K562 (cell line): ENCODE data around the gene TRABD2B. TPM values are rescaled to one million over a fixed set of nuclear protein-coding genes. Genes with fewer than 3 reads are reported as not detected.

Source experiments
- ATAC-seq: fragments of 200-7000 bp; cut with Tn5 transposase; 3 replicates; pipeline ENCODE4 v1.9.1; 2020; ENCODE audit warnings: moderate library complexity
- BruUV-seq: library from RNA; stranded (reverse); fragments of 400-500 nt; replicated peaks from 2 replicates; lab custom pipeline; 2021; lab: Mats Ljungman, UMichigan
- CTCF ChIA-PET: fragments of 300-600 bp; formaldehyde crosslinking; extraction: SDS; loops from one replicate; lab custom pipeline; 2021; ENCODE audit warnings: low intra/inter-chr PET ratio; lab: Yijun Ruan, JAX
- POLR2A ChIA-PET: fragments of 300-600, 350-650 bp; sonication (Branson Sonifier 250); formaldehyde crosslinking; extraction: SDS; loops from one replicate; lab custom pipeline; 2021; ENCODE audit warnings: antibody characterized with exemption, inconsistent platforms; lab: Yijun Ruan, JAX
- DNase-seq, 4 experiments: peaks; one replicate each; pipeline versions ENCODE4 v3.0.0 to v3.0.0-alpha.2; 2011 to 2018; ENCODE audit warnings: low spot score in 3 of 4, mixed read lengths in 3 of 4; ENCODE audit errors: extremely low read depth in 1 of 4
- FAIRE-seq: peaks from 2 replicates; lab custom pipeline; 2011; peaks lifted over from hg19 to GRCh38; lab: Jason Lieb, UNC
- H2AFZ ChIP-seq: 2 replicates; pipeline ENCODE4 v1.6.0; 2011; ENCODE audit warnings: low read depth, low read length, control low read depth, inconsistent platforms
- H3K27ac ChIP-seq: fragments of 200-600 bp; 3 replicates; pipeline ENCODE4 v1.8.0; 2011; ENCODE audit warnings: low read depth, mild to moderate bottlenecking, control low read depth, inconsistent platforms, low read length, moderate library complexity, mixed read lengths; ENCODE audit errors: extremely low read depth
- H3K27me3 ChIP-seq, 2 experiments: fragments of 300-600 bp in 1 of 2; 2 replicates in 1 of 2; 3 replicates in 1 of 2; pipeline versions ENCODE4 v1.6.0 to v1.8.0; 2011; ENCODE audit warnings: inconsistent platforms in 2 of 2, low read length in 2 of 2, mild to moderate bottlenecking in 1 of 2, mixed read lengths in 1 of 2, moderate library complexity in 1 of 2; ENCODE audit not compliant: control insufficient read depth in 2 of 2, insufficient read depth in 2 of 2
- H3K36me3 ChIP-seq: fragments of 300-600 bp; 3 replicates; pipeline ENCODE4 v1.8.0; 2011; ENCODE audit warnings: mild to moderate bottlenecking, low read length, inconsistent platforms; ENCODE audit not compliant: control insufficient read depth, insufficient read depth
- H3K4me1 ChIP-seq, 2 experiments: fragments of 200-600 bp in 1 of 2; replicated peaks in 1 of 2; 2 replicates in 1 of 2; 3 replicates in 1 of 2; pipeline versions ENCODE4 v1.5.1 to v1.8.0; 2011; ENCODE audit warnings: inconsistent platforms in 2 of 2, low read length in 2 of 2, mild to moderate bottlenecking in 1 of 2, mixed read lengths in 1 of 2, moderate library complexity in 1 of 2; ENCODE audit not compliant: control insufficient read depth in 2 of 2, insufficient read depth in 2 of 2
- H3K4me2 ChIP-seq: 2 replicates; pipeline ENCODE4 v1.6.1; 2011; ENCODE audit warnings: low read length, control low read depth, inconsistent platforms, mixed read lengths; ENCODE audit not compliant: insufficient read depth
- H3K4me3 ChIP-seq: fragments of 200-600 bp; sonication (generic), shearing (Covaris generic); 2 replicates; pipeline ENCODE4 v1.5.1; 2016; ENCODE audit warnings: control low read depth, inconsistent platforms
- H3K79me2 ChIP-seq: fragments of 200-600 bp; 3 replicates; pipeline ENCODE4 v1.8.0; 2011; ENCODE audit warnings: low read length, inconsistent platforms; ENCODE audit not compliant: control insufficient read depth, insufficient read depth
- H3K9ac ChIP-seq, 2 experiments: 2 replicates each; pipeline versions ENCODE4 v1.6.0 to v1.6.1; 2011; ENCODE audit warnings: low read depth in 2 of 2, low read length in 2 of 2, control low read depth in 1 of 2, inconsistent platforms in 1 of 2, mild to moderate bottlenecking in 1 of 2, mixed read lengths in 1 of 2; ENCODE audit not compliant: insufficient read depth in 1 of 2
- H3K9me1 ChIP-seq: one replicate; pipeline ENCODE4 v1.6.0; 2011; ENCODE audit warnings: inconsistent platforms, mild to moderate bottlenecking, low read length, moderate library complexity; ENCODE audit not compliant: control insufficient read depth, insufficient read depth
- H3K9me3 ChIP-seq: replicated peaks from 2 replicates; pipeline ENCODE4 v1.5.1; 2011; ENCODE audit warnings: low read depth, low read length, inconsistent platforms; ENCODE audit not compliant: control insufficient read depth, insufficient read depth
- H4K20me1 ChIP-seq: replicated peaks from 2 replicates; pipeline ENCODE4 v1.6.1; 2011; ENCODE audit warnings: low read length, inconsistent platforms, mixed read lengths; ENCODE audit not compliant: control insufficient read depth, insufficient read depth
- BMI1 ChIP-seq: fragments of 150-350 bp; IDR thresholded peaks from 2 replicates; pipeline ENCODE4 v1.6.1; 2014; ENCODE audit warnings: low read length
- BRD4 ChIP-seq: fragments of 200-600 bp; sonication (generic); IDR thresholded peaks from 2 replicates; pipeline ENCODE4 v1.6.1; 2017; ENCODE audit warnings: inconsistent platforms
- CBFB ChIP-seq: sonication (generic); formaldehyde crosslinking; IDR thresholded peaks from 2 replicates; pipeline ENCODE4 v1.4.0; 2020; ENCODE audit warnings: mild to moderate bottlenecking, missing genetic modification reagents
- FOXJ2 ChIP-seq: fragments of 200-800 bp; sonication (Bioruptor generic); IDR thresholded peaks from 2 replicates; pipeline ENCODE4 v1.6.1; 2016; ENCODE audit warnings: missing genetic modification characterization, missing compliant biosample characterization
- KLF16 ChIP-seq: IDR thresholded peaks from 2 replicates; pipeline ENCODE4 v1.6.1; 2016; ENCODE audit warnings: antibody characterized with exemption
- WGBS: fragments of 100-300 bp; shearing (Covaris generic); methylation state at CpG from one replicate; pipeline ENCODE4 v1.1.6; 2016; ENCODE audit warnings: low coverage, mixed read lengths; ENCODE audit not compliant: insufficient coverage; ENCODE audit errors: missing lambda C conversion rate; 5-methylcytosine and 5-hydroxymethylcytosine counted together
- in situ Hi-C: fragments of 300-500 bp; cut with MboI; formaldehyde crosslinking; loops from 4 replicates; pipeline ENCODE4 v1.15.0; 2018; ENCODE audit warnings: inconsistent platforms, mixed read lengths
- intact Hi-C: fragments of 100-400 bp; cut with micrococcal nuclease; formaldehyde crosslinking; loops from 2 replicates; pipeline ENCODE4 v1.14.2; 2022
- polyA plus RNA-seq, 8 experiments: library from polyadenylated mRNA; depleted of rRNA in 4 of 8; stranded (reverse) in 5 of 8; unstranded in 3 of 8; fragments of >200 nt; fragmentation: Nextera tagmentation in 2 of 8; fragmentation: Illumina TruSeq in 1 of 8; extraction: Ambion mirVana in 2 of 8; extraction: Trizol in 1 of 8; gene quantifications; 2 replicates each; pipeline versions ENCODE4 v1.2.1 to v1.2.3, GENCODE V29; 2011 to 2014; ENCODE audit warnings: inconsistent platforms in 1 of 8, missing spikeins in 1 of 8
- total RNA-seq, 7 experiments: library from RNA; depleted of rRNA in 6 of 7; stranded (reverse); fragments of >200 nt in 6 of 7; fragmentation: Illumina TruSeq in 2 of 7; extraction: Trizol in 2 of 7; gene quantifications; 2 replicates each; pipeline versions ENCODE4 v1.2.1 to v1.2.3, GENCODE V29; 2011 to 2021; ENCODE audit warnings: low replicate concordance in 1 of 7

The TRABD2B gene
- total and polyA plus RNA-seq, 9 of the 15 experiments (the other 6 are each of a cell fraction or from before 2014, with no cell fraction given): not detected

DNA sequence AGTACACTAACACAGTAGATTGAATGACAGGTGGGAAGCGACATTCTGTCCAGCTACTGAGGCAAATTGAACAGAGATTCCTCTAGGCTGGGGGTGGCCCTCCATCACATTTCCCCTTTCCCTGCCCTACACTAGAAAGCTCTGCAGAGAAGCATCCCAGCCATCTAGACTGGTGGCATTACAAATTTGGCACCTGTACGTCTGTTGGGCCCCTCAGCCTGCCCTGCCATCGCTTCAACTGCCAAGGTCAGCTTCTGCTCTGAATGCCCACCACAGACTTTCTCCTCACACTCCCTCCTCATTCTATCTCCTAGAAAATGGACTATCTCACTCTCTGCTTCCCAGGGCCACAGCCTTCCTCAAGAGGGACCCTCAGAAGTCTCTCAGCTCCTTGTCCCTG lies 16.7 kb downstream of the TRABD2B start:
- Histone ChIP-seq H3K79me2 (no peaks in the 10 kb centered on the region), H3K9me1 (no peaks in the 10 kb centered on the region), H3K4me2 (no peak overlapping the region), H3K4me3 (no peak overlapping the region), H3K4me1 (peaks cover 0 to 5% of the 10 kb centered on the region in 2 experiments; a peak in 1 of 5 replicates), H3K9me3 (no peaks in the 10 kb centered on the region), H3K27ac (no peak overlapping the region), H3K27me3 (peaks cover 6 to 34% of the 10 kb centered on the region in 2 experiments; a peak in 4 of 5 replicates), H4K20me1 (no peaks in the 10 kb centered on the region; the same call in 1 of the 2 replicates), H3K9ac (no peak overlapping the region)
- DNase-seq (no peak), FAIRE-seq (no peak), ATAC-seq (no peak)
- in situ Hi-C loops: no loop called here
- WGBS: 0% methylated on average over 3 of the region's 3 CpGs
- BruUV-seq: no TSS peak
- intact Hi-C loops: no loop called here
- POLR2A ChIA-PET: no interaction called here
- no peak for TF ChIP-seq BMI1
- TF ChIP-seq, all 486 proteins: peak for 0
- CTCF ChIA-PET: no interaction called here
- Histone ChIP-seq H2AFZ (no peak overlapping the region), H3K36me3 (no peaks in the 10 kb centered on the region)

DNA sequence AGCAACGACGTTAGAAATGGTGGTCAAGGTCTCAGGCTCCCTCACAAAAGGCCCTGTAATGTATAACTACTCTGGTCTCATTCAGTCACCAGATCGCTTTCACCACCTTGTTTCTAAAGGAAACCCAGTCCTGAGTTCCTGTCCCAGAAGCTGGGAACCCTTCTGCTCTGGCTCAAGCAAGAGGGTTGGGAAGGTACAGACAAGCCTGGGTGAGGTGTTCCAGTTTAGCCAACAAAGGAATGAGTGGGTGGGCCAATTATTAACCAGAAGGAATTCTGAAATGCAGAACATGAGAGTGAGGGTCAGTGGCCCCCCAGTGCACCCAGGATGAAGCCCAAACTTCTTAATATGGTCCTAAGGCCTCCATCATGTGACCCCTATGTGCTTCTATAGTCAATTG lies 17.5 kb downstream of the TRABD2B start:
- WGBS: 0% methylated on average over 3 of the region's 3 CpGs
- Histone ChIP-seq H3K9ac (no peak overlapping the region), H3K36me3 (no peaks in the 10 kb centered on the region), H2AFZ (no peak overlapping the region), H3K4me2 (no peak overlapping the region), H3K4me3 (no peak overlapping the region), H3K9me1 (no peaks in the 10 kb centered on the region), H3K27me3 (peaks cover 6 to 28% of the 10 kb centered on the region in 2 experiments; a peak in 4 of 5 replicates), H3K79me2 (no peaks in the 10 kb centered on the region), H3K4me1 (peaks cover 0 to 5% of the 10 kb centered on the region in 2 experiments; a peak in 1 of 5 replicates), H4K20me1 (no peaks in the 10 kb centered on the region; the same call in 1 of the 2 replicates), H3K27ac (no peak overlapping the region), H3K9me3 (no peaks in the 10 kb centered on the region)
- intact Hi-C loops: no loop called here
- BruUV-seq: no TSS peak
- DNase-seq (no peak), ATAC-seq (no peak), FAIRE-seq (no peak)
- CTCF ChIA-PET: no interaction called here
- TF ChIP-seq FOXJ2 (no peak), BRD4 (no peak), KLF16 (no peak), CBFB (CRISPR knock-in tag) (no peak)
- POLR2A ChIA-PET: no interaction called here
- in situ Hi-C loops: no loop called here
